Effector memory CD8-positive, alpha-beta T cell (primary cell): Measurements from ENCODE around the gene TRPV2.
"Not testable (repeated sequence)": the region's sequence is repeated elsewhere in the genome, so short reads cannot be mapped to it uniquely, and the experiment has no call there.

ENCODE experiments used
- ATAC-seq: fragments of 150-1000 bp; cut with Tn5 transposase; replicated peaks from 2 replicates; pipeline ENCODE4 v1.10.0; 2021; ENCODE audit warnings: mild to moderate bottlenecking, moderate library complexity
- DNase-seq, 3 experiments: peaks; one replicate each; pipeline ENCODE4 v3.0.0; 2021
- H3K27ac Mint-ChIP-seq, 2 donors: one replicate each; pipeline ENCODE4 v1.8.0; 2022; ENCODE audit warnings: mild to moderate bottlenecking in 2 of 2, mixed read lengths in 2 of 2, moderate library complexity in 2 of 2
- H3K27me3 Mint-ChIP-seq, 2 donors: one replicate each; pipeline ENCODE4 v1.8.0; 2022; ENCODE audit warnings: mixed read lengths in 2 of 2
- H3K36me3 Mint-ChIP-seq: one replicate; pipeline ENCODE4 v1.8.0; 2022; ENCODE audit warnings: mild to moderate bottlenecking, moderate library complexity, mixed read lengths; ENCODE audit not compliant: insufficient read depth
- H3K4me1 Mint-ChIP-seq, 2 donors: one replicate each; pipeline ENCODE4 v1.8.0; 2022; ENCODE audit warnings: low read depth in 2 of 2, mixed read lengths in 2 of 2
- H3K4me3 Mint-ChIP-seq, 2 donors: one replicate each; pipeline ENCODE4 v1.8.0; 2022; ENCODE audit warnings: mild to moderate bottlenecking in 2 of 2, mixed read lengths in 2 of 2, moderate library complexity in 2 of 2
- H3K9me3 Mint-ChIP-seq, 2 donors: one replicate each; pipeline ENCODE4 v1.8.0; 2022; ENCODE audit warnings: mixed read lengths in 2 of 2

Gene TRPV2

DNA sequence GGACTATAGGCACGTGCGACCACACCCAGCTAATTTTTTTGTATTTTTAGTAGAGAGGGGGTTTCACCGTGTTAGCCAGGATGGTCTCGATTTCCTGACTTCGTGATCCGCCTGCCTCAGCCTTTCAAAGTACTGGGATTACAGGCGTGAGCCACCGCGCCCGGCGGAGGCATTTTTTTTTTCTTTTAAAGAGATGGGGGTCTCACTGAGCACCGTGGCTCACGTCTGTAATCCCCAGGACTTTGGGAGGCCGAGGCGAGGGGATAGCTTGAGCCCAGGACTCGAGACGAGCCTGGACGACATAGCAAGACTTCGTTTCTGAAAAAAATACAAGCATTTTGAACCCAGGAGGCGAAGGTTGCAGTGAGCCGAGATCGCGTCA, 29.3 kb upstream of the TRPV2 start:
- H3K4me1 Mint-ChIP-seq: peaks cover 32 to 38% of the 10 kb centered on the region in 2 donors
- H3K4me3 Mint-ChIP-seq: peak overlapping the region; percentile 90 to 92
- H3K36me3 Mint-ChIP-seq: peaks cover 29% of the 10 kb centered on the region
- ATAC-seq, H3K9me3 Mint-ChIP-seq, DNase-seq, H3K27me3 Mint-ChIP-seq: not testable (repeated sequence)
- H3K27ac Mint-ChIP-seq: peak overlapping the region; percentile 31 to 88

DNA sequence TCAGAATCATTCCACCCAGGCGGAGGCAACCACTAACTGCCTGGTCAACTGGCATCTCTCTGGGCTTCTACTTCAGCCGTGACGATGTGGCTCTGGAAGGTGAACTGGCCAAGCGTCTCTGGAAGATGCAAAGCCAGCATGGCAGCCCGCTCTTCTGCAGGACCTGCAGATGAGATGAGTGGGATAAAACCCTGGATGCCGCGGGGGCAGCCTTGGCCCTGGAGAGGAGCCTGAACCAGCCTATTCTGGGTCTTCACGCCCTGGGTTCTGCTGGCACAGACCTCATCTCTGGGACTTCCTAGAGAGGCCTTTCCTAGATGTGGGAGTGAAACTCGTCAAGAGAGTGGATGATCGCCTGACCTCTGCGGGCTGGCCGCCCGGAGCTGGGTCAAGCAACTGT, 23.9 kb upstream of the TRPV2 start:
- Mint-ChIP-seq H3K4me3 (no peak overlapping the region), H3K9me3 (no peaks in the 10 kb centered on the region), H3K36me3 (peaks cover 3% of the 10 kb centered on the region), H3K4me1 (peaks cover 5 to 7% of the 10 kb centered on the region in 2 donors), H3K27ac (no peak overlapping the region), H3K27me3 (no peaks in the 10 kb centered on the region)
- DNase-seq (no peak), ATAC-seq (no peak)

DNA sequence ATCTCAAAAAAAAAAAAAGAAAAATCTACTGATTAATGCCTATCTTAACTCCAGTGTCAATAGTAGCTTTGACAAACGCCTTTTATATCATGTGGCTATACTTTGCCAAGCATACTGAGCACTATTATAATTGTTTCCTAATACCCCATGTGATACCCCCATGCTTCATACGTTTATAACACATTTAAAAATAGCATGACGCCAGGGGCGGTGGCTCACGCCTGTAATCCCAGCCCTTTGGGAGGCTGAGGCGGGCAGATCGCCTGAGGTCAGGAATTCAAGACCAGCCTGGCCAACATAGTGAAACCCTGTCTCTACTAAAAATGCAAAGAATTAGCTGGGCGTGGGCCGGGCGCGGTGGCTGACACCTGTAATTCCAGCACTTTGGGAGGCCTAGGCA, 22.9 kb upstream of the TRPV2 start:
- H3K27me3 Mint-ChIP-seq, H3K27ac Mint-ChIP-seq, H3K4me1 Mint-ChIP-seq, H3K9me3 Mint-ChIP-seq, H3K4me3 Mint-ChIP-seq, DNase-seq, ATAC-seq, H3K36me3 Mint-ChIP-seq: not testable (repeated sequence)

DNA sequence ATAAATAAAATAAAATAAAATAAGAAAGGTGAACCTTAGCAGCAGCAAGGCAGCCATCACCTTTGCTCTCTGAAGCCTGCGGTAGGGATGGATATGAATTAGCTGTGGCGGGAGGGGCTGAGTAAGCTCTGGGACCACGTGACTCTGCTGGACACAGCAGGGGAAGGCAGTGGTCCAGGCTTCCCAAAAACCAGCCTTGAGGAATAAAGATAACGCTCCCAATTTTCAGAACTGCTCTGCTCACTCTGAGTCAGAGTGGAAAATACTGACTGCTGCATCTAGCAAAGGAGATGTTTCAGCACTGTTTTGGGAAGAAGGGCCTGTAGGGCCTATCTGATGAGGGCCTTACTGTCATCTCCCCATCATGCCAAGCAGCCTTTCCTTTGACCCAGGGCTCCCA, 19.5 kb upstream of the TRPV2 start:
- H3K36me3 Mint-ChIP-seq, H3K27ac Mint-ChIP-seq, ATAC-seq, H3K4me1 Mint-ChIP-seq, DNase-seq, H3K9me3 Mint-ChIP-seq, H3K4me3 Mint-ChIP-seq: not testable (repeated sequence)
- H3K27me3 Mint-ChIP-seq: peaks cover 9 to 11% of the 10 kb centered on the region in 2 donors

DNA sequence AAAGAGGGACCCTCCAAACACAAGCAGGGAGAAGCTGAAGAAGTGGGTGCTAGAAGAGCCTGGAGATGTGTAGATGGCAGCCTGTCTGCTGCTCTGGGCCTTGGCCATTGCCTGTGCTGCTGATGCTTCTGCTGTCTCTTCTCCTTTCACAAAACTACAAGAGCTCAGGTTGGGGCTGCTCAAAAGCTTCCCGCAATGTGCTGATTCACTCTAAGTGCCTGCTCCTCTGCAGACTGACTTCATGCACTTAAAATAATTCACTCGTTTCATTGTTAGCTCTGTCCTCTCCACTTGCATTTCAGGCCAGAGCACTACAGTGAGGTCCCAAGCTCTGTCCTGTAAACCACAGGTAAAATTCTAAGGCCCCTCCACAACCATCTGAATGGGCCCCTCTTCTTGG, 18.7 kb upstream of the TRPV2 start:
- H3K9me3 Mint-ChIP-seq, ATAC-seq, H3K4me1 Mint-ChIP-seq, H3K27ac Mint-ChIP-seq, H3K4me3 Mint-ChIP-seq, H3K36me3 Mint-ChIP-seq, DNase-seq: not testable (repeated sequence)
- peaks cover 9 to 12% of the 10 kb centered on the region in 2 donors for H3K27me3 Mint-ChIP-seq

GRCh38 chr17:16398270-16399267, 16.8 kb upstream of the TRPV2 start:
- peaks cover 0 to 1% of the 10 kb centered on the region in 2 donors for H3K4me1 Mint-ChIP-seq
- no peak for ATAC-seq
- H3K27ac Mint-ChIP-seq: no peak overlapping the region
- peaks cover 2% of the 10 kb centered on the region for H3K36me3 Mint-ChIP-seq
- DNase-seq: no peak
- no peak overlapping the region for H3K4me3 Mint-ChIP-seq
- H3K27me3 Mint-ChIP-seq: peaks cover 9 to 12% of the 10 kb centered on the region in 2 donors
- H3K9me3 Mint-ChIP-seq: no peaks in the 10 kb centered on the region

DNA sequence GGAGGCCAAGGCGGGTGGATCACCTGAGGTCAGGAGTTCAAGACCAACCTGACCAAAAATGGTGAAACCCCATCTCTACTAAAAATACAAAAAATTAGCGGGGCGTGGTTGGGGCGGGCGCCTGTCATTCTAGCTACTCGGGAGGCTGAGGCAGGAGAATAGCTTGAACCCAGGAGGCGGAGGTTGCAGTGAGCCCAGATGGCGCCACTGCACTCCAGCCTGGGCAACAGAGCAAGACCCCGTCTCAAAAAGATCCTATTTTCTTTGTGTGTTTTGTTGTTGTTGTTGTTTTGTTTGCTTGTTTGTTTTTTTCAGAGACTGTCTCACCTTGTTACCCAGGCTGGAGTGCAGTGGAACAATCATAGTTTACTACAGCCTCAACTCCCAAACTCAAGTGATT, 11.5 kb upstream of the TRPV2 start:
- not testable (repeated sequence) for ATAC-seq

GRCh38 chr17:16406742-16407674, 8.4 kb upstream of the TRPV2 start:
- Mint-ChIP-seq H3K27ac (no peak overlapping the region), H3K4me3 (peak overlapping the region; percentile 46 to 54), H3K9me3 (no peaks in the 10 kb centered on the region), H3K4me1 (peaks cover 4 to 6% of the 10 kb centered on the region in 2 donors), H3K27me3 (peaks cover 0 to 25% of the 10 kb centered on the region in 2 donors), H3K36me3 (peaks cover 6% of the 10 kb centered on the region)
- DNase-seq (no peak), ATAC-seq (no peak)

More for the DNA sequence above, 11.5 kb upstream of the TRPV2 start:
- H3K4me1 Mint-ChIP-seq, H3K27ac Mint-ChIP-seq, DNase-seq, H3K4me3 Mint-ChIP-seq, H3K9me3 Mint-ChIP-seq, H3K36me3 Mint-ChIP-seq: not testable (repeated sequence)
- H3K27me3 Mint-ChIP-seq: peaks cover 7 to 27% of the 10 kb centered on the region in 2 donors

DNA sequence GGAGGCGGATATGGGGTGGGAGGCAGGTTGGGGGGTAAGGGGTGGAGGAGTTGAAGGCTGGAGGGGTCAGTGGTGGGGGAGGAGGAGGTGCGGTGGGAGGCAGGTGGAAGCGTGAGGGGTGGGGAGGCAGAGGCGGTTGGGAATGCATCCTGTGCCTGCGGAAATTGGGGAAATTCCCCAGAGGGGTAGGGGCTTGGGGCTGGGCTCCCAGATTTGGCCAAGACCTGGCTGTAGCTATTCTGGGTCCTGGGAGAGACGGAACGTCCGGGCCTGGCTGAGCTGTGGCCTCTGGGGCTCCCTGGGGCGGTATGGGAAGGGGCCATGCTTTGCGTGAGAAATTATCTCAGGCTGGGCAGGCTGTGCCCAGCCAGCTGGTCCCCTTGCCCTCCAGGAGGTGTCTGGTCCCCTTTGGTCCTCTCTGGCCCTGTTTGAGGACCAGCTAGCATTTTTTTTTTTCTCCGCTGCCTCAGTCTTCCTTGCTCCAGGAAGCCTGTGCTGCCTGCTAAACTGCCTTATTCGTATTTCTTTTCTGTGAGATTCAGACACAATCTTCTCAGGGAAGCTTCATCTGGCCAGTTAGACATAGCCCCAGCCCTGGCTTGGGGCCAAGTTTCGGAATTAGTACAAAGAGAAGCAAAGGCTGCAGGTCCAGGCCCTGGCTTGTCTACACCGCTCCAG, 7.3 kb upstream of the TRPV2 start:
- Mint-ChIP-seq H3K9me3 (no peaks in the 10 kb centered on the region), H3K4me1 (peaks cover 4 to 6% of the 10 kb centered on the region in 2 donors), H3K36me3 (peaks cover 6% of the 10 kb centered on the region), H3K4me3 (peak overlapping the region; percentile 9 to 14), H3K27ac (no peak overlapping the region), H3K27me3 (peaks cover 0 to 25% of the 10 kb centered on the region in 2 donors)
- DNase-seq (no peak), ATAC-seq (no peak)

DNA sequence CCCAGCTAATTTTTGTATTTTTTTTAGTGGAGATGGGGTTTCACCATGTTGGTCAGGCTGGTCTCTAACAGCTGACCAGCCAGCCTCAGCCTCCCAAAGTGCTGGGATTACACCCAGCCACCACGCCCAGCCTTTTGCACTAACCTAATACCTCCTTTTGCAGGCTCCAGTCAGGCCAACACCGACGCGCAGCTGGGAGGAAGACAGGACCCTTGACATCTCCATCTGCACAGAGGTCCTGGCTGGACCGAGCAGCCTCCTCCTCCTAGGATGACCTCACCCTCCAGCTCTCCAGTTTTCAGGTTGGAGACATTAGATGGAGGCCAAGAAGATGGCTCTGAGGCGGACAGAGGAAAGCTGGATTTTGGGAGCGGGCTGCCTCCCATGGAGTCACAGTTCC, 2.0 kb downstream of the TRPV2 start:
- H3K4me1 Mint-ChIP-seq: peaks cover 43 to 46% of the 10 kb centered on the region in 2 donors
- H3K36me3 Mint-ChIP-seq: peaks cover 60% of the 10 kb centered on the region
- H3K27me3 Mint-ChIP-seq: no peaks in the 10 kb centered on the region
- H3K4me3 Mint-ChIP-seq: peak overlapping the region; percentile 94 to 97
- H3K9me3 Mint-ChIP-seq: no peaks in the 10 kb centered on the region
- peak overlapping the region; percentile 98 to 99 for H3K27ac Mint-ChIP-seq
- ATAC-seq: no peak
- DNase-seq: no peak

DNA sequence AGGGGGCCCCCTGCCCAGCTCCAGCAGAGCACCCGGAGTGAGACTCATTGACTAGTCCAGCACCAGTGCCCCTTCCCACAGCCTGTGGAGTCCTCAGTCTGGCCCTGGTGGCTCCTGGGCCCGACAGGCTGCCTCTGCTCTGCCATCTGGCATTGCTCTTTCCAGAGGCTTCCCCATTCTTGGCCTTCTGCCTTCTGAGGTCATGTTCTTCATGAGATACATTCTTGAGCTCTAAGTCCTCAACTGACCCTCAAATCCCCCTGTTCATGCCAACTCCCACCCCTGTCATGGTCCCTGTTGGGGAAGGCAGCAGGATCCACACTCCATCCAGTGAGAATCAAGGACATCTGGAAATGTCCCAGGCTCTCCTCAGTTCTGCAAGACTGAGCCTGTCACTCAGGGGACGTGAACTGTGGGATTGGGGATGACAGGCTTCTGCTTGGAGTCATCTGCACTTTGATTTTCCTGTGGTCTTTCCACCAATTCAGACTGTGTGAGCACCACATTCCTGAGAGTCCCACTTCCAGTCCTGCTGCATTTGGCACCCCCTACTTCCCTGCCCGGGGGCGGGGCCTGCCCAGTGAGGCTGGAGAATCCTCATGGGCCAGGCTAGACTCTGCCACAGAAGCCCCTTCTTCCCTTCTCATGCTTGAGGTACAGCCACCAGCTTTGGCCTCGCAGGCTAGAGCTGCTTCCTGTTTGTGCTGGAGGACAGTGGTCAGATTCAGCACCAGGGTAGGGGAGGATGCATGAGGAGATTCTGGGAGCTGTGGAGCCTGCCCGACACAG, 2.7 kb downstream of the TRPV2 start:
- Mint-ChIP-seq H3K4me1 (peaks cover 46 to 48% of the 10 kb centered on the region in 2 donors), H3K27ac (peak overlapping the region; percentile 98 to 99), H3K4me3 (peak overlapping the region; percentile 94 to 97), H3K9me3 (no peaks in the 10 kb centered on the region), H3K27me3 (no peaks in the 10 kb centered on the region), H3K36me3 (peaks cover 67% of the 10 kb centered on the region)
- no peak for ATAC-seq
- no peak for DNase-seq

DNA sequence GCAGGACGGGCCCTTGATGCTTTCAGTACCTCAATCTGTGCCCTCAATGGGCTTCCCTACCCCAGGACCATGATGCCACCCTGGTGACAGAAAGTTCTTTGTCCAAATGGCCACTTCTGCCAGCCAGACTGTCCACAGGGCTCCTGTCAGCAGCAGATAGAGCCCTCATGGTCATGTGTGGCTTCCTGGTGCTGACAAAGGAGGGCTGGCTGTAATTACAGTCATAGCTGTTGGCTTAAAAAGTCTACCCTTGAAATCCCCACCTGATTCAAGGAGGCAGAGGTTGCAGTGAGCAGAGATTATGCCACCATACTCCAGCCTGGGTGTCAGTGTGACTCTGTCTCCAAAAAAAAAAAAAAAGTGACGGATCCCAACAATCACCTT, 3.3 kb downstream of the TRPV2 start:
- H3K4me3 Mint-ChIP-seq: peak overlapping the region; percentile 94 to 97
- no peaks in the 10 kb centered on the region for H3K9me3 Mint-ChIP-seq
- peak overlapping the region; percentile 88 to 98 for H3K27ac Mint-ChIP-seq
- DNase-seq (no peak), ATAC-seq (no peak)
- peaks cover 72% of the 10 kb centered on the region for H3K36me3 Mint-ChIP-seq
- H3K4me1 Mint-ChIP-seq: peaks cover 46 to 48% of the 10 kb centered on the region in 2 donors
- H3K27me3 Mint-ChIP-seq: no peaks in the 10 kb centered on the region
